GM23248 (cell line): ENCODE data around the gene CDKN3.

Source experiments
- EZH2 ChIP-seq: fragments of 200-600 bp; sonication (generic); IDR thresholded peaks from 2 replicates; pipeline ENCODE4 v1.6.1; 2018; ENCODE audit warnings: antibody characterized with exemption, mild to moderate bottlenecking; ENCODE audit not compliant: insufficient read depth, poor library complexity, severe bottlenecking
- EZH2phosphoT487 ChIP-seq: fragments of 200-600 bp; sonication (generic); IDR thresholded peaks from 2 replicates; pipeline ENCODE4 v1.6.1; 2018; ENCODE audit warnings: antibody characterized with exemption, moderate library complexity, mild to moderate bottlenecking, low read depth; ENCODE audit not compliant: insufficient read depth

DNA sequence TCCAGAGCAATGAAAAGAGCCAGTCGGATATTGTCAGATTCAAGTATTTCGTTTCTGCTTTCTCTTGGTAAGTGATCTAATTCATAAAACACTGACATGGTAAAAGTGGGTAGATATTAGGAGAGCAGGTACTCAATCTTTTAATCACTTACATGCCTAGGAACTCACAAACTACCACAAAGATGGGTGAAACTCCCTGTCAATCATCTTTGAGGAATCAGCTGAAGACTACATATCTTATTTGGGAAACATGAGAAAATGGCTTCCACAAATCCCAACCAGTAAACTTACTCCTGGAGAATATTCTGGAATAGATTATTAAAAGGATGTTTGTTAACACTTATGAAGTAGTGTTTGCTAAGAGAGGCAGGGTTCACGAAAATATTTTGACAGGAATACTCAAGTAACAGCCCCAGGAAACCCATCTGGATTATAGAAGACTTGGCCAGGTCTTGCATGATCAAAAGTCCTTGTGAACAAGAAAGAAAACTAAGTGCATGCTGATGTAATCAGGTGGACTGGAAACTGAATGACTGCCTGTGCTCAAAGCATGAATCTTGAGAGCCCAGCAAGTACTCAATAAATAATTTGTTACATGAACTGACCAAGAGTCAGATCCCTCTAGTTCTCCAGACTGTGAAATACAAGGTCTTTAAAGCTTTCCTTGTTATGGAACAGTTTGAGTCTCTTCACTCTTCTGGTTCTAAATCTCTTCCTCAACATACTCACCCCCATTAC, 28.9 kb downstream of the CDKN3 start:
- TF ChIP-seq EZH2 (no peak), EZH2phosphoT487 (no peak)
